ENCODE results near the gene CYCS.

DNA sequence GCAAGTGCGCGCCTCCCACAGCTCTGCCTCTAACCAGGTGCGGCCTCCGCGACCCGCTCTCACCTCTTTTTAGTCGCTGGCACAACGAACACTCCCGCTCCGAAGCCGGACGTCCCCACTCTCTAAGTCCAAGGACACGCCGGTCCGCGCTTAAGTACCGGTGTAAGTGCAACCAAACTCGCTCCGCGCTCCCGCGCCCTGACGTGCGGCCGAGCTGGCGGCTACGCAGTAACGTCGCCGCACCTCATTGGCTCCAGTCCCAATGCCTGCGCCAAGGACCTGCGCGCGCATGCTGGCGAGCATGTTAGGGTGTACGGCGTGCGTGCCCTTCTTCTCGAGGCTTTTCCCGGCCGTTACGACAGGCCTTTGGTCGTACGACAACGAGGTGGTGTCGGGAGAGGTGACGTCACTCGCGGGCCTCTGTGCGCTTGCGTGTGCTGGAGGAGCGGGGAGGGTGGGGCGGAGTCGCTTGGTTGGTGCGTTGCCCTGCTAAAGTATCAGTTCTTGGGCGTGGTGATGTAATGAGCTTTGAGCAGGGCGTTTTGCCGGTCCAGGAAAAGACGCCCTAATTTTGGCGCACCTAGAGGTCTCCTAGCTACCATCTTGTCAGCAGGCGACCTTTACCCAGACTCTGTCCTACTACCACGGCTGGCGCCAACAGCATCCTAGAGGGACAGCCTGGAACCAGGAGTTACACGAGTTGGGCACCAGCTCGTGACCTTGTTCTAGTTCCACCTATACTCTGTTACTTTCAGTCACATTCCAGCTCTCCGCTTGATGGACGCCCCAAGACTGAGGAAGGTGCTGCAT lies at the start of gene CYCS:
- TF ChIP-seq, protein P1, sequence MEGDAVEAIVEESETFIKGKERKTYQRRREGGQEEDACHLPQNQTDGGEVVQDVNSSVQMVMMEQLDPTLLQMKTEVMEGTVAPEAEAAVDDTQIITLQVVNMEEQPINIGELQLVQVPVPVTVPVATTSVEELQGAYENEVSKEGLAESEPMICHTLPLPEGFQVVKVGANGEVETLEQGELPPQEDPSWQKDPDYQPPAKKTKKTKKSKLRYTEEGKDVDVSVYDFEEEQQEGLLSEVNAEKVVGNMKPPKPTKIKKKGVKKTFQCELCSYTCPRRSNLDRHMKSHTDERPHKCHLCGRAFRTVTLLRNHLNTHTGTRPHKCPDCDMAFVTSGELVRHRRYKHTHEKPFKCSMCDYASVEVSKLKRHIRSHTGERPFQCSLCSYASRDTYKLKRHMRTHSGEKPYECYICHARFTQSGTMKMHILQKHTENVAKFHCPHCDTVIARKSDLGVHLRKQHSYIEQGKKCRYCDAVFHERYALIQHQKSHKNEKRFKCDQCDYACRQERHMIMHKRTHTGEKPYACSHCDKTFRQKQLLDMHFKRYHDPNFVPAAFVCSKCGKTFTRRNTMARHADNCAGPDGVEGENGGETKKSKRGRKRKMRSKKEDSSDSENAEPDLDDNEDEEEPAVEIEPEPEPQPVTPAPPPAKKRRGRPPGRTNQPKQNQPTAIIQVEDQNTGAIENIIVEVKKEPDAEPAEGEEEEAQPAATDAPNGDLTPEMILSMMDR (IDR thresholded peaks at IDR 0.05) = no peak
- TF ChIP-seq POLR2A (IDR thresholded peaks at IDR 0.05) = peak in 1 of 2 donors; percentile 90
